SJSA1 (cell line): Measurements from ENCODE around the gene PTAR1. TPM values are rescaled to one million over a fixed set of nuclear protein-coding genes. Genes with fewer than 3 reads are reported as not detected.
"Not testable (repeated sequence)": the region's sequence is repeated elsewhere in the genome, so short reads cannot be mapped to it uniquely, and the experiment has no call there.

ENCODE experiments used
- DNase-seq, 2 experiments: peaks; one replicate each; pipeline ENCODE4 v3.0.0-alpha.2; 2015 to 2020; ENCODE audit warnings: low spot score in 2 of 2, low read depth in 1 of 2
- H3K27ac ChIP-seq: fragments of 250-450 bp; sonication (Bioruptor Pico); 2 replicates; pipeline ENCODE4 v1.5.1; 2020; ENCODE audit warnings: mild to moderate bottlenecking, moderate library complexity
- H3K27me3 ChIP-seq: fragments of 250-450 bp; sonication (Bioruptor Pico); replicated peaks from 2 replicates; pipeline ENCODE4 v1.5.1; 2020; ENCODE audit warnings: mild to moderate bottlenecking, moderate library complexity
- H3K36me3 ChIP-seq: fragments of 250-450 bp; sonication (Bioruptor Pico); 2 replicates; pipeline ENCODE4 v1.5.1; 2020; ENCODE audit warnings: mild to moderate bottlenecking
- H3K4me1 ChIP-seq: fragments of 250-450 bp; sonication (Bioruptor Pico); replicated peaks from 2 replicates; pipeline ENCODE4 v1.6.1; 2021; ENCODE audit warnings: mild to moderate bottlenecking
- H3K4me3 ChIP-seq: fragments of 250-450 bp; sonication (Bioruptor Pico); 2 replicates; pipeline ENCODE4 v1.5.1; 2020; ENCODE audit warnings: mild to moderate bottlenecking
- H3K9me3 ChIP-seq: fragments of 250-450 bp; sonication (Bioruptor Pico); replicated peaks from 2 replicates; pipeline ENCODE4 v1.5.1; 2020; ENCODE audit warnings: mild to moderate bottlenecking
- total RNA-seq: library from RNA; depleted of rRNA; stranded (reverse); fragments of >200 nt; shearing (Covaris generic); gene quantifications from 2 replicates; pipeline ENCODE4 v1.2.3, GENCODE V29; 2014; rRNA removed

PTAR1 gene
- 50.0 and 80.2 TPM in 2 replicates for total RNA-seq

- DNase-seq, result peak; percentile 86 to 87
- peaks cover 8% of the 10 kb centered on the region for H3K4me1 ChIP-seq
- no peaks in the 10 kb centered on the region for H3K27me3 ChIP-seq
- no peaks in the 10 kb centered on the region for H3K9me3 ChIP-seq
- peak within 1 kb of the TSS; percentile 90 for H3K4me3 ChIP-seq
- peak within 1 kb of the TSS; percentile 88 for H3K27ac ChIP-seq
- H3K36me3 ChIP-seq, result peaks cover 16% of the 10 kb centered on the region
Measured at GRCh38 chr9:69759421-69760277, at the start of gene PTAR1. PTAR1 (minus strand) TSS chr9:69760011; CDS start chr9:69759938, 73 bp downstream.

- no peaks in the 10 kb centered on the region for H3K9me3 ChIP-seq
- no peak overlapping the region for H3K27ac ChIP-seq
- no peak overlapping the region for H3K4me3 ChIP-seq
- H3K36me3 ChIP-seq, result no peaks in the 10 kb centered on the region
- no peaks in the 10 kb centered on the region for H3K4me1 ChIP-seq
- peak in 1 of 2 experiments; percentile 20 for DNase-seq
- no peaks in the 10 kb centered on the region for H3K27me3 ChIP-seq
Measured at GRCh38 chr9:69809304-69809863, 49.6 kb upstream of the PTAR1 start.

GRCh38 chr9:69806627-69807026 is 46.8 kb upstream of the PTAR1 start:
- no peak overlapping the region for H3K4me3 ChIP-seq
- no peaks in the 10 kb centered on the region for H3K9me3 ChIP-seq
- no peaks in the 10 kb centered on the region for H3K36me3 ChIP-seq
- no peaks in the 10 kb centered on the region for H3K4me1 ChIP-seq
- no peak for DNase-seq
- H3K27me3 ChIP-seq, result no peaks in the 10 kb centered on the region
- no peak overlapping the region for H3K27ac ChIP-seq

- no peak for DNase-seq
- Histone ChIP-seq H3K27ac (no peak overlapping the region), H3K36me3 (no peaks in the 10 kb centered on the region), H3K4me1 (no peaks in the 10 kb centered on the region), H3K9me3 (no peaks in the 10 kb centered on the region), H3K27me3 (no peaks in the 10 kb centered on the region), H3K4me3 (no peak overlapping the region)
Measured at GRCh38 chr9:69805962-69806515, 46.2 kb upstream of the PTAR1 start.

GRCh38 chr9:69801989-69802388 is 42.2 kb upstream of the PTAR1 start:
- Histone ChIP-seq H3K4me3 (no peak overlapping the region), H3K27ac (no peak overlapping the region), H3K27me3 (0 out of 2 replicates have a peak, but pooled peaks cover 3% of the 10 kb centered on the region), H3K36me3 (no peaks in the 10 kb centered on the region), H3K9me3 (no peaks in the 10 kb centered on the region), H3K4me1 (peaks cover 5% of the 10 kb centered on the region; the same call in 1 of the 2 replicates)
- no peak for DNase-seq

- H3K36me3 ChIP-seq, H3K4me3 ChIP-seq, DNase-seq, H3K27ac ChIP-seq, H3K4me1 ChIP-seq, H3K27me3 ChIP-seq, H3K9me3 ChIP-seq: not testable (repeated sequence)
Measured at GRCh38 chr9:69800027-69800426, 40.2 kb upstream of the PTAR1 start.

- not testable (repeated sequence) for DNase-seq, H3K27ac ChIP-seq, H3K4me3 ChIP-seq, H3K36me3 ChIP-seq, H3K27me3 ChIP-seq, H3K4me1 ChIP-seq, H3K9me3 ChIP-seq
Measured at GRCh38 chr9:69799521-69799920, 39.7 kb upstream of the PTAR1 start.

GRCh38 chr9:69798744-69799143 is 38.9 kb upstream of the PTAR1 start:
- DNase-seq, result peak in 1 of 2 experiments; percentile 38
- H3K27ac ChIP-seq, result no peak overlapping the region
- H3K27me3 ChIP-seq, result 0 out of 2 replicates have a peak, but pooled peaks cover 10% of the 10 kb centered on the region
- H3K36me3 ChIP-seq, result no peaks in the 10 kb centered on the region
- peaks cover 5% of the 10 kb centered on the region; the same call in 1 of the 2 replicates for H3K4me1 ChIP-seq
- H3K4me3 ChIP-seq, result no peak overlapping the region
- no peaks in the 10 kb centered on the region for H3K9me3 ChIP-seq

- no peak overlapping the region for H3K4me3 ChIP-seq
- no peak overlapping the region for H3K27ac ChIP-seq
- 0 out of 2 replicates have a peak, but pooled peaks cover 10% of the 10 kb centered on the region for H3K27me3 ChIP-seq
- peaks cover 5% of the 10 kb centered on the region; the same call in 1 of the 2 replicates for H3K4me1 ChIP-seq
- no peaks in the 10 kb centered on the region for H3K9me3 ChIP-seq
- H3K36me3 ChIP-seq, result no peaks in the 10 kb centered on the region
- DNase-seq, result no peak
Measured at GRCh38 chr9:69797675-69798074, 37.9 kb upstream of the PTAR1 start.

GRCh38 chr9:69794356-69794755 is 34.5 kb upstream of the PTAR1 start:
- H3K36me3 ChIP-seq, result no peaks in the 10 kb centered on the region
- no peak overlapping the region for H3K4me3 ChIP-seq
- DNase-seq, result no peak
- H3K4me1 ChIP-seq, result peaks cover 5% of the 10 kb centered on the region; the same call in 1 of the 2 replicates
- no peaks in the 10 kb centered on the region for H3K9me3 ChIP-seq
- peaks cover 24% of the 10 kb centered on the region; the same call in 1 of the 2 replicates for H3K27me3 ChIP-seq
- no peak overlapping the region for H3K27ac ChIP-seq

GRCh38 chr9:69785757-69786156 is 25.9 kb upstream of the PTAR1 start:
- no peaks in the 10 kb centered on the region for H3K9me3 ChIP-seq
- H3K27ac ChIP-seq, result no peak overlapping the region
- no peaks in the 10 kb centered on the region for H3K36me3 ChIP-seq
- H3K4me3 ChIP-seq, result no peak overlapping the region
- H3K27me3 ChIP-seq, result peaks cover 9% of the 10 kb centered on the region; the same call in 1 of the 2 replicates
- DNase-seq, result peak in 1 of 2 experiments; percentile 46
- no peaks in the 10 kb centered on the region for H3K4me1 ChIP-seq

GRCh38 chr9:69773258-69773657 is 13.4 kb upstream of the PTAR1 start:
- Histone ChIP-seq H3K36me3 (no peaks in the 10 kb centered on the region), H3K4me3 (no peak overlapping the region), H3K27ac (no peak overlapping the region), H3K27me3 (no peaks in the 10 kb centered on the region), H3K4me1 (no peaks in the 10 kb centered on the region), H3K9me3 (no peaks in the 10 kb centered on the region)
- no peak for DNase-seq

GRCh38 chr9:69771775-69772418 is 12.1 kb upstream of the PTAR1 start:
- no peaks in the 10 kb centered on the region for H3K9me3 ChIP-seq
- H3K27me3 ChIP-seq, result no peaks in the 10 kb centered on the region
- no peak overlapping the region for H3K4me3 ChIP-seq
- no peaks in the 10 kb centered on the region for H3K4me1 ChIP-seq
- no peak overlapping the region for H3K27ac ChIP-seq
- H3K36me3 ChIP-seq, result no peaks in the 10 kb centered on the region
- no peak for DNase-seq
